Activated T-helper 17 cell treated with anti-CD3 and anti-CD28 coated beads, Interleukin-2, amount 50 U/mL, for 72 hours (primary cell): ENCODE data around the gene UFSP1. TPM values are rescaled to one million over a fixed set of nuclear protein-coding genes. Genes with fewer than 3 reads are reported as not detected.
A peak's percentile ranks its signal among the peaks of the same experiment; 100 is the strongest.

ENCODE experiments used
- ATAC-seq: fragments of 150-1000 bp; cut with Tn5 transposase; replicated peaks from 2 replicates; pipeline ENCODE4 v1.10.0; 2021; ENCODE audit warnings: mild to moderate bottlenecking, moderate library complexity
- H3K27ac Mint-ChIP-seq: one replicate; pipeline ENCODE4 v1.8.0; 2022; ENCODE audit warnings: mixed read lengths
- H3K27me3 Mint-ChIP-seq: one replicate; pipeline ENCODE4 v1.8.0; 2022; ENCODE audit warnings: mixed read lengths
- H3K36me3 Mint-ChIP-seq: one replicate; pipeline ENCODE4 v1.8.0; 2022; ENCODE audit warnings: low read depth, mild to moderate bottlenecking, mixed read lengths
- H3K4me1 Mint-ChIP-seq: one replicate; pipeline ENCODE4 v1.8.0; 2022; ENCODE audit warnings: mixed read lengths
- H3K4me3 Mint-ChIP-seq: one replicate; pipeline ENCODE4 v1.8.0; 2022; ENCODE audit warnings: mild to moderate bottlenecking, mixed read lengths
- H3K9me3 Mint-ChIP-seq: one replicate; pipeline ENCODE4 v1.8.0; 2022; ENCODE audit warnings: mixed read lengths
- total RNA-seq, 2 donors: library from RNA; stranded (reverse); gene quantifications; one replicate each; pipeline ENCODE4 v1.2.3, GENCODE V29; 2022

The UFSP1 gene
- total RNA-seq, 2 donors from 2014 or later: 0.79 to 3.2 TPM

DNA sequence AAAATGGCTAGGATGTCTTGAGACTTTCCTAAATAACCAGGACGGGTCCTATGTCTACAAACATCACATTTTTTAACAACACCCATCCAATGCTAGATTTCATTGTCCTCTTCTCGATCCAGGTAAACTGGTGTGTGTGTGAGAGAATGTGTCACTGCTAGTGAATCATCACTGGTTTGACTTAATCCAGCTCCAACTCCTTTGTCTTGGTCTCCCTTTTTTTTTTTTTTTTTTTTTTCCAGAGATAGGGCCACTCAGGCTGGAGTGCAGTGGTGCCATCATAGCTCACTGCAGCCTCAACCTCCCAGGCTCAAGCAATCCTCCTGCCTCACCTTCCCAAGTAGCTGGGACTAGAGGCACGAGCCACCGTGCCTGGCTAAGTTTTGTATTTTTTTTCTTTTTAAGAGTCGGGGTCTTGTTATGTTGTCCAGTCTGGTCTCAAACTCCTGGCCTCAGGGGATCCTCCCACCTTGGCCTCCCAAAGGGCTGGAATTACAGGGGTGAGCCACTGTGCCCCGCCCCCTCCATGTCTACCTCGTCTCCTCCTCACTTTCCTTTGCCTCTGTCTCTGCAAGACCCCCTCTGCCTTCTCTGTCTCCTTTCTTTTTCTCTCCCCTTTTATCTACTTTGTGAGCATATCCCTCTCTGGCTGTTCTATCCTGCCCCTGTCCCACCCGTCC, 2.2 kb upstream of the UFSP1 start:
- Mint-ChIP-seq H3K4me3 (peak overlapping the region; percentile 73), H3K27ac (no peak overlapping the region), H3K4me1 (peaks cover 31% of the 10 kb centered on the region), H3K9me3 (no peaks in the 10 kb centered on the region), H3K36me3 (peaks cover 28% of the 10 kb centered on the region), H3K27me3 (peaks cover 15% of the 10 kb centered on the region)
- no peak for ATAC-seq

DNA sequence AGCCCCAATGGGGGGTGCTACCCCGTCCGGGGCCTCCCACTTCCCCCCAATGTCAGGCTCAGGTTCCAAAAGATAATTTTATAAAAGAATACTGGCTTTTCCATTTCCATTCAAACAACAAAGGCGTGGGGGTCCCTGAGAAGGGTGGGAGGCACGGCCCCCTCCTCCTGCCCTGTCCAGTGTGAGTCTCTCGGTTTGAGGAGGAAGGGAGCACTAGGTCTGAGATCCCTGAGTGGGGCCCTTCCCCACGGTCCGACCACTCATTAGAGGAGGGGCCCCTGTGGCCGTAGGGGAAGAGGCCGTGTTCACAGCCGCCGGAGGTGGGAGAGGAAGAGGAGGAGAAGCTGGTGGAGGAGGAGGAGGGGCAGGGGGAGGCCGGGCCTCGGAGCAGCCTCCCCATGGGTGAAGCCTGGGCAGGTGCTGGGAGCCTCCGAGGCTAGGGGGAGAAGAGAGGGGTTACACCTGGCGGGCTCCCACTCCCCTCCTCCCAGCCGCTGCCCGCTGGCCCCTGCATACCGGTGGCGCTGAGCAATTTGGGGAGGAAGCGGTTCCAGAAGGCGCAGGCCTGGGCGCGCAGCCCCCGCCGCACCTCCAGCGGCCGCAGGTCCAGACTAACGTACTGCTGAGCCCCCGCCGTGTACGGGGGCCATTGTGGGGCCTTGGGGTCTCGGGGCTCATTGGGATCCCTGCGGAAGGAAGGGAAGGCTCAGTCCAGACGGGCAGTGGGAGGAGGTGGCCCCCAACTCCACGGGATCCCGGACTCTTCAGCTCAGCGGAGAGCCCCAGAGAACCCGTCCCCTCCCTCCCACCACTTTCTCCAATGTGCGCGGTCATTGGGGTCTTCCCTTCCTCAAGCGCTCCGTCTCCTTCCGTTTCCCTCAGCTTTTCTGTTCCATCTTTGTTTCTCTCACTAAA, 1.4 kb upstream of the UFSP1 start:
- ATAC-seq: no peak
- peaks cover 30% of the 10 kb centered on the region for H3K4me1 Mint-ChIP-seq

DNA sequence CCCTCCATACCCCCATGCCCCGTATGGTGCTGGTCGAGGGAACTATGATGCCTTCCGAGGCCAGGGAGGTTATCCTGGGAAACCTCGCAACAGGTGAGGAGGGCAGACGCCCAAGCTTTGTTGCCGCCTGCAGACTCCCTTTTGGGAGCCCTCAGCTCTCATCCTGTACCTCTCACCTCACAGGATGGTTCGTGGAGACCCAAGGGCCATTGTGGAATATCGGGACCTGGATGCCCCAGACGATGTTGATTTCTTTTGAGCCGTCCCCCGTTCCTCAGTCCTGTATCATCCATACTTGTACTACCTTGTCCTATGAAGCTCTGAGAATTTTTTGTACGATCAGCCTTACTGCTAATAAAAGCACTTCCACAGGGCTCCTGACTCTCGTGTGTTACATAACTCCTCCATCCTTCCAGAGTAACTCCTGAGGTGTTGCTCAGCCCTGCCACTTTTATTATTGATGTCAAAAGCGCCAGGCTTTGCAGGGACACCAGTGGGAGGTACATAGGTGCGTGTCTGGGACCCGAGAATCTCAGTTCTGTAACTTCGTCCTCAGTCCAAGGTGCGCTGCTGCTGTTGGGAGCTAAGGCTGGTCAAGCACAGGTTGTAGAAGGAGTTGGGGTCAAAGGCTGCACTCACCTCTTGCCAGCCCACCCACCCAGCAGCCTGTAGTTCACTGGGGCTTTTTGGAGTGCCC, 1.1 kb downstream of the UFSP1 start:
- H3K27ac Mint-ChIP-seq: peak overlapping the region; percentile 83
- peaks cover 46% of the 10 kb centered on the region for H3K4me1 Mint-ChIP-seq
- H3K4me3 Mint-ChIP-seq: peak overlapping the region; percentile 73
- H3K27me3 Mint-ChIP-seq: peaks cover 4% of the 10 kb centered on the region
- no peaks in the 10 kb centered on the region for H3K9me3 Mint-ChIP-seq
- no peak for ATAC-seq
- peaks cover 54% of the 10 kb centered on the region for H3K36me3 Mint-ChIP-seq

More for the DNA sequence above, 1.4 kb upstream of the UFSP1 start:
- H3K36me3 Mint-ChIP-seq: peaks cover 31% of the 10 kb centered on the region
- H3K27me3 Mint-ChIP-seq: peaks cover 9% of the 10 kb centered on the region
- peak overlapping the region; percentile 73 for H3K4me3 Mint-ChIP-seq
- H3K9me3 Mint-ChIP-seq: no peaks in the 10 kb centered on the region
- H3K27ac Mint-ChIP-seq: peak overlapping the region; percentile 9

- Mint-ChIP-seq H3K27me3 (peaks cover 4% of the 10 kb centered on the region), H3K36me3 (peaks cover 62% of the 10 kb centered on the region), H3K4me3 (peak overlapping the region; percentile 73)
Measured at GRCh38 chr7:100887516-100888290, 1.8 kb downstream of the UFSP1 start.

DNA sequence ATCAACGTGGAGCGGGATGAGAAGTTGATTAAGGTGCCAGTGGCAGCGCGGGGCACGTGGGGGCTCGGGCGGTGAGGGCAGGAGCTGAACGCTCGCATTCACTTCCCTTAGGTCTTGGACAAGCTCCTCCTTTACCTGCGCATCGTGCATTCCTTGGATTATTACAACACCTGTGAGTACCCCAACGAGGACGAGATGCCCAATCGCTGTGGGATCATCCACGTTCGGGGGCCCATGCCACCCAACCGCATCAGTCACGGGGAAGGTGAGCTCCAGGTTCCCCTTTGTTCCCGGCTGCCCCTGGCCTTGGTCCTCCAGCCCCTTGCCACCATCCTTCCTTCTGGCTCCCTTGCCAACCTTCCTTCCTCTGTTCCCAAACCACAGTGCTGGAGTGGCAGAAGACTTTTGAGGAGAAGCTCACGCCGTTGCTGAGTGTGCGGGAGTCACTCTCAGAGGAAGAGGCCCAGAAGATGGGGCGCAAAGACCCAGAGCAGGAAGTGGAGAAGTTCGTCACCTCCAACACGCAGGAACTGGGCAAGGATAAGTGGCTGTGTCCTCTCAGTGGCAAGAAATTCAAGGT, 2.5 kb downstream of the UFSP1 start:
- Mint-ChIP-seq H3K27ac (peak overlapping the region; percentile 83), H3K27me3 (peaks cover 4% of the 10 kb centered on the region), H3K9me3 (no peaks in the 10 kb centered on the region), H3K4me3 (peak overlapping the region; percentile 73), H3K36me3 (peaks cover 68% of the 10 kb centered on the region), H3K4me1 (peaks cover 51% of the 10 kb centered on the region)
- ATAC-seq: no peak

More at GRCh38 chr7:100887516-100888290, 1.8 kb downstream of the UFSP1 start:
- Mint-ChIP-seq H3K9me3 (no peaks in the 10 kb centered on the region), H3K27ac (peak overlapping the region; percentile 83), H3K4me1 (peaks cover 51% of the 10 kb centered on the region)
- ATAC-seq: no peak

- Mint-ChIP-seq H3K4me3 (peak overlapping the region; percentile 73), H3K4me1 (peaks cover 54% of the 10 kb centered on the region)
- ATAC-seq: no peak
Measured at GRCh38 chr7:100886142-100886935, 3.2 kb downstream of the UFSP1 start.

GRCh38 chr7:100885440-100886141, 3.9 kb downstream of the UFSP1 start:
- no peaks in the 10 kb centered on the region for H3K9me3 Mint-ChIP-seq
- H3K4me3 Mint-ChIP-seq: peak overlapping the region; percentile 47
- H3K36me3 Mint-ChIP-seq: peaks cover 83% of the 10 kb centered on the region
- peak overlapping the region; percentile 41 for H3K27ac Mint-ChIP-seq
- no peak for ATAC-seq
- no peaks in the 10 kb centered on the region for H3K27me3 Mint-ChIP-seq
- H3K4me1 Mint-ChIP-seq: peaks cover 55% of the 10 kb centered on the region

More at GRCh38 chr7:100886142-100886935, 3.2 kb downstream of the UFSP1 start:
- H3K9me3 Mint-ChIP-seq: no peaks in the 10 kb centered on the region
- H3K36me3 Mint-ChIP-seq: peaks cover 75% of the 10 kb centered on the region
- H3K27me3 Mint-ChIP-seq: peaks cover 1% of the 10 kb centered on the region
- H3K27ac Mint-ChIP-seq: peak overlapping the region; percentile 83

DNA sequence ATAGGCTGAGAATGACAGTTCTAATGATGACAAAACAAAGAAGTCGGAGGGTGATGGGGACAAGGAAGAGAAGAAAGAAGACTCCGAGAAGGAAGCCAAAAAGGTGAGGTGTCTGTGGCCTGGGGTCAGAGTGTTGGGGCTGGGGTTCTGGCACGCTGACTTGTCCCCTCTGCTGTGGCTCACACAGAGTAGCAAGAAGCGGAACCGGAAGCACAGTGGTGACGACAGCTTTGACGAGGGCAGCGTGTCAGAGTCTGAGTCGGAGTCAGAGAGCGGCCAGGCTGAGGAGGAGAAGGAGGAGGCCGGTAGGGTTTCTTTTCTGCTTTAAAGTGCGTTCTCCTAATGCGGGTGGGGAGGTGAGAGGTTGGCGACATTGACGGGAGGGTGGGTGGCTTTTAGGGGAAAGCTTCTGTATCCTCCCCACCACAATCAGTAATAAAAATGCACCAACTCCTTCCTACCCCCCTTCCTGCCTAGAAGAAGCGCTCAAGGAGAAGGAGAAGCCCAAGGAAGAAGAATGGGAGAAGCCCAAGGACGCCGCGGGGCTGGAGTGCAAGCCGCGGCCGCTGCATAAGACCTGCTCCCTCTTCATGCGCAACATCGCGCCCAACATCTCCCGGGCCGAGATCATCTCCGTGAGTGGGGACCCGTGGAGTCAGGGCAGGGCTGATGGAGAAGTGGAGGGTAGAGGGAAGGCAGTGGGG, 4.6 kb downstream of the UFSP1 start:
- Mint-ChIP-seq H3K9me3 (no peaks in the 10 kb centered on the region), H3K4me3 (peak overlapping the region; percentile 47), H3K27ac (peak overlapping the region; percentile 58), H3K4me1 (peaks cover 52% of the 10 kb centered on the region), H3K36me3 (peaks cover 90% of the 10 kb centered on the region), H3K27me3 (no peaks in the 10 kb centered on the region)
- ATAC-seq: no peak

DNA sequence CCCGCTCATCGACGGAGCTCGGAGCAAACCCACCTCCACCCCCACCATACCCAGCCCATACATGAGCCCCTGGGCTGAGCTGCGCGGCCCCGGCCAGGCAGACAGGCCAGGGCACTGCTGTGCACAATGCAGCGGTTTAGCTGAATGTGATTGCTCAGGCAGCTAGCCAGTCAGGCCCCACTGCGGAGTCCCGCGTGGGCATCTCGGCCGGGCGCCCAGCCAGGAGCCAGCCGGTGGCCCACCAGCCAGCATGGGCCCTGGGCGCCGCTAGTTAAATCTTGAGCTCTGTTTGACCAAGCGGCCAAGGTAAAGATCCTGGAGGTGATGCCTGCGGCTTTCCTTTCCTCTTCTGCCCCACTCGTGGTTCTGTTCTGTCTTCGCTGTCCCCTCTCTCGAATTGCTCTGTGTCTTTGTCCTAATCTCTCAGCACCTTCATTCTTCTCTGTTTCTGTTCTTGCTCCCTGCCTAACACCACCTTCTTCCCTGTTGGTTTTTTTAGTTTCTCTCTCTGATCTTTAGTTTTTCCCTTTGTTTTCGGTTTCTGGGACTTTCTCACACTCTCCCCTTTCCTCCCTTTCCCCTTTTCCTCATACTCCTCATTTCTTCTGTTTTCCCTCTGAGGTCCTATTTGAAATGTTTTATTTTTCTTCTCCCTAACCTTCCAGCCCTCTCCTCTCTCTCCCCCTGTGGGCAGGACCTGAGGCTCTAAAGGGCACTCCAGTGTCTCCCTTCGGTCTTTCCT, 6.6 kb downstream of the UFSP1 start:
- ATAC-seq: no peak
- Mint-ChIP-seq H3K4me3 (no peak overlapping the region), H3K9me3 (no peaks in the 10 kb centered on the region), H3K36me3 (peaks cover 100% of the 10 kb centered on the region), H3K27me3 (no peaks in the 10 kb centered on the region), H3K27ac (peak overlapping the region; percentile 31), H3K4me1 (peaks cover 49% of the 10 kb centered on the region)

GRCh38 chr7:100882201-100882600, 7.3 kb downstream of the UFSP1 start:
- Mint-ChIP-seq H3K27ac (no peak overlapping the region), H3K36me3 (peaks cover 100% of the 10 kb centered on the region), H3K4me1 (peaks cover 41% of the 10 kb centered on the region), H3K4me3 (no peak overlapping the region), H3K9me3 (no peaks in the 10 kb centered on the region), H3K27me3 (no peaks in the 10 kb centered on the region)
- no peak for ATAC-seq

- no peak overlapping the region for H3K27ac Mint-ChIP-seq
- no peaks in the 10 kb centered on the region for H3K27me3 Mint-ChIP-seq
- no peak overlapping the region for H3K4me3 Mint-ChIP-seq
- no peaks in the 10 kb centered on the region for H3K9me3 Mint-ChIP-seq
- ATAC-seq: no peak
- peaks cover 40% of the 10 kb centered on the region for H3K4me1 Mint-ChIP-seq
- peaks cover 100% of the 10 kb centered on the region for H3K36me3 Mint-ChIP-seq
Measured at GRCh38 chr7:100881136-100881535, 8.4 kb downstream of the UFSP1 start.
